Measurements from ENCODE around the gene GMDS. TPM values are rescaled to one million over a fixed set of nuclear protein-coding genes. Genes with fewer than 3 reads are reported as not detected.

The GMDS gene
- total RNA-seq, 1 experiment from 2014 or later, result 27.6 TPM

DNA sequence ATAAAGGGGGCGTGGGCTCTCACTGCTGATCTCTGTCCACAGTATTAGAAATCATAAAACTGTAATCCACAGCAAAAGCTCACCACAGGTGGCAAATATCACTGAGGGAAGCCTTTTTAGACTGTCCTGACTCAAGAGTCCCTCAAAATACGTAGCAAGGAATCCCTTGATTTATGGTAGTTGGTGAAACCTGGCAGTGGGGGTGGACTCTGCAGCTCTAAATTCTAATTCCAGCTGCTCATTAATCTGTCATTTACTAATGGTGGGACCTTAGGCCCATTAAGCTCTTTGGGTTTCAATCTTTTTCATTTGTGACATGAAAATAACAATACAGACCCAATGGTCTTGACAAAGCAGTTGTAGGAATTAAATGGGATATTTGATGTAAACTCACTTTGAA, 32.3 kb downstream of the GMDS start:
- Histone ChIP-seq H3K56ac (ENCODE audit: insufficient read length, low read depth, low read length) (no peak overlapping the region), H3T11ph (ENCODE audit: low read length) (no peak overlapping the region), H4K91ac (ENCODE audit: insufficient read length, low read depth, low read length) (no peak overlapping the region), H2BK20ac (ENCODE audit: low read depth, low read length, poor library complexity, severe bottlenecking) (no peak overlapping the region), H3K27me3 (ENCODE audit: insufficient read depth, low read length) (no peaks in the 10 kb centered on the region), H3K23ac (ENCODE audit: insufficient read length, low read depth, low read length) (no peak overlapping the region), H3K14ac (ENCODE audit: insufficient read depth, low read length) (no peak overlapping the region), H3K79me1 (ENCODE audit: insufficient read depth, low read depth, low read length, poor library complexity, severe bottlenecking) (no peaks in the 10 kb centered on the region), H4K8ac (replicated peaks; ENCODE audit: insufficient read length, low read depth, low read length) (no peak overlapping the region), H3K79me2 (ENCODE audit: insufficient read depth, low read length) (no peaks in the 10 kb centered on the region; the same call in 1 of the 2 replicates), H2AFZ (ENCODE audit: low read length) (no peak overlapping the region), H3K18ac (ENCODE audit: insufficient read length, low read depth, low read length) (no peak overlapping the region), H3K27ac (ENCODE audit: insufficient read length, low read depth, low read length) (no peak overlapping the region), H4K20me1 (ENCODE audit: control insufficient read depth, insufficient read depth, insufficient read length) (no peaks in the 10 kb centered on the region), H3K4me2 (ENCODE audit: insufficient read depth, insufficient read length, low read length) (no peak overlapping the region), H2BK15ac (ENCODE audit: low read depth, low read length) (no peak overlapping the region), H2BK5ac (ENCODE audit: insufficient read length, low read length) (no peak overlapping the region), H3K9ac (ENCODE audit: extremely low read depth, insufficient read length, low read length) (no peak overlapping the region), H3K4ac (ENCODE audit: low read depth, low read length) (no peak overlapping the region), H4K5ac (ENCODE audit: insufficient read length, low read depth, low read length) (no peak overlapping the region), H2BK12ac (ENCODE audit: insufficient read length, low read depth, low read length) (no peak overlapping the region), H2AK5ac (ENCODE audit: insufficient read length, low read length) (no peak overlapping the region), H3K4me1 (ENCODE audit: insufficient read depth, low read length) (no peaks in the 10 kb centered on the region; the same call in 1 of the 2 replicates), H3K23me2 (ENCODE audit: insufficient read length, low read depth, low read length, poor library complexity, severe bottlenecking) (no peaks in the 10 kb centered on the region), H3K9me3 (ENCODE audit: control insufficient read depth, low read depth, low read length) (no peaks in the 10 kb centered on the region), H2BK120ac (ENCODE audit: low read depth, low read length, poor library complexity, severe bottlenecking) (no peak overlapping the region)
- no peak overlapping the region for H3K27ac Mint-ChIP-seq
- peaks cover 11 to 14% of the 10 kb centered on the region in 2 experiments for H3K4me1 Mint-ChIP-seq
- H3K9me3 Mint-ChIP-seq, result no peaks in the 10 kb centered on the region
- TF ChIP-seq CTCF (conservative IDR thresholded peaks at IDR 0.05), result no peak
- no CpG with 5 or more reads among the region's 2 CpGs for WGBS (ENCODE audit: extremely low coverage, insufficient read length, low lambda C conversion rate)
- no peak for DNase-seq
- no peak overlapping the region for H3K4me3 Mint-ChIP-seq
- H3K36me3 Mint-ChIP-seq (ENCODE audit: insufficient read depth in 1 of 3, low read depth in 3 of 3), result no peaks in the 10 kb centered on the region
- no peaks in the 10 kb centered on the region for H3K27me3 Mint-ChIP-seq (ENCODE audit: low read depth)
